VCaP (cell line): ENCODE results near the gene PRDM10.

Source experiments
- H3K27ac ChIP-seq: fragments of 450-650 bp; 2 replicates; pipeline ENCODE4 v1.5.1; 2017
- TF ChIP-seq, protein P1 (sequence below): fragments of 450-650 bp; conservative IDR thresholded peaks from 2 replicates; pipeline ENCODE4 v1.5.1; 2017; ENCODE audit warnings: mild to moderate bottlenecking, moderate library complexity

Gene PRDM10

DNA sequence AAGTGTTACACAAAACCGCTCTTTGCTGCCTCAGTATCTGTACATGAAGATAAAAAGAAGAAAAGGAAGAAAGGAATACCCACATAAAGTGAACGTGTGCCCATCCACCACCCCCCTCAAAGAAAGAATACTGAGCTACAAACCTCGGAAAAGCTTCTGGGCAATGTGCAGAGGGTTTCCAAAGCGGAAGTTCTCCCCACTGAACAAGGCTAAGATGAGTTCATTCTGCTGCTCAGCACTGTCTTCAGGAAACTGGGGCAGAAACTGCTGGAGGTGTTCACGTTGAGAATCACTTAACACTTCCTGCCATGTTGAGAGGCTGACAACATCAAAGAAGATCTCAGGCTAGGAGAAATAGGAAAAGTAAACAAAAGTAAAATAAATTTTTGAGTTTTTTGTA lies 114.2 kb downstream of the PRDM10 start:
- no peak overlapping the region for H3K27ac ChIP-seq
- TF ChIP-seq, protein P1, sequence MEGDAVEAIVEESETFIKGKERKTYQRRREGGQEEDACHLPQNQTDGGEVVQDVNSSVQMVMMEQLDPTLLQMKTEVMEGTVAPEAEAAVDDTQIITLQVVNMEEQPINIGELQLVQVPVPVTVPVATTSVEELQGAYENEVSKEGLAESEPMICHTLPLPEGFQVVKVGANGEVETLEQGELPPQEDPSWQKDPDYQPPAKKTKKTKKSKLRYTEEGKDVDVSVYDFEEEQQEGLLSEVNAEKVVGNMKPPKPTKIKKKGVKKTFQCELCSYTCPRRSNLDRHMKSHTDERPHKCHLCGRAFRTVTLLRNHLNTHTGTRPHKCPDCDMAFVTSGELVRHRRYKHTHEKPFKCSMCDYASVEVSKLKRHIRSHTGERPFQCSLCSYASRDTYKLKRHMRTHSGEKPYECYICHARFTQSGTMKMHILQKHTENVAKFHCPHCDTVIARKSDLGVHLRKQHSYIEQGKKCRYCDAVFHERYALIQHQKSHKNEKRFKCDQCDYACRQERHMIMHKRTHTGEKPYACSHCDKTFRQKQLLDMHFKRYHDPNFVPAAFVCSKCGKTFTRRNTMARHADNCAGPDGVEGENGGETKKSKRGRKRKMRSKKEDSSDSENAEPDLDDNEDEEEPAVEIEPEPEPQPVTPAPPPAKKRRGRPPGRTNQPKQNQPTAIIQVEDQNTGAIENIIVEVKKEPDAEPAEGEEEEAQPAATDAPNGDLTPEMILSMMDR = no peak

DNA sequence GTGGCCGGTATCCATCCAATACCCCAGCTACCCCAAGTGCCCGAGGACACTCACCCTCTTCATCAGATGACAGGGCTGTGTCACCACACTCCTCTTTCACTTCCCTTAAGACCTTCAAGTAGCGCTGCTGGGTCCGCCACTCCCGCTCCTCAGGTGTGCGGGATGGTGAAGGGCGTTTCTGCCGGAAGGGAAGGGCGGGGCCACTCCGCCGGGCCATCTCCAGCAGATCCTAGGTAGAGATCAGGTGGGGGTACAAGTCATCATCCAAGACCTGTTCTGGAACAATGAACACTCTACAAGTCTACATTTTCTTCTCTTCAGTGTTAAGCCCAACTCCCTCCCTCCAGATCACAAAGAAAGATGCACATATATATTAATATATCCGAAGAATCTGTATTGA lies 117.3 kb downstream of the PRDM10 start:
- TF ChIP-seq, protein P1 = no peak
- no peak overlapping the region for H3K27ac ChIP-seq

DNA sequence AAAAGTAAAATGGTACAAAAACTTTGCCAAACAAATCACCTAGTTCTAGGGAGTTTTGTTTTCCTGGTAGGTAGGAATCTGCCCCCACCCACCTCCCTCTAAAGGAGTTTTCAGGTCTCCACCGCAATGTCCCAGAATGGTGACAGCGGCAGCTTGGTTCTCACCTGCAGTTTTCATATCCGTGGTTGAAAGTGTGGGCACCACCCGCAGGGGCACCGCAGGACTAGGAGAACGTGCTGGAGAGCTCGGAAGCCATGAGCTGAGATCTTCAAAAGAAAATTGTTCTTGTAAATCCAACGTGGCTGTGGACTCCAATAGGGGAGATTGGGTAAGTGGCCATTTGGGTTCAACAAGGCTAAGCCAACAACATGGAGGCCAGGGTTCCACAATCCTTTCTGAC lies 118.1 kb downstream of the PRDM10 start:
- no peak overlapping the region for H3K27ac ChIP-seq
- TF ChIP-seq, protein P1 = no peak

DNA sequence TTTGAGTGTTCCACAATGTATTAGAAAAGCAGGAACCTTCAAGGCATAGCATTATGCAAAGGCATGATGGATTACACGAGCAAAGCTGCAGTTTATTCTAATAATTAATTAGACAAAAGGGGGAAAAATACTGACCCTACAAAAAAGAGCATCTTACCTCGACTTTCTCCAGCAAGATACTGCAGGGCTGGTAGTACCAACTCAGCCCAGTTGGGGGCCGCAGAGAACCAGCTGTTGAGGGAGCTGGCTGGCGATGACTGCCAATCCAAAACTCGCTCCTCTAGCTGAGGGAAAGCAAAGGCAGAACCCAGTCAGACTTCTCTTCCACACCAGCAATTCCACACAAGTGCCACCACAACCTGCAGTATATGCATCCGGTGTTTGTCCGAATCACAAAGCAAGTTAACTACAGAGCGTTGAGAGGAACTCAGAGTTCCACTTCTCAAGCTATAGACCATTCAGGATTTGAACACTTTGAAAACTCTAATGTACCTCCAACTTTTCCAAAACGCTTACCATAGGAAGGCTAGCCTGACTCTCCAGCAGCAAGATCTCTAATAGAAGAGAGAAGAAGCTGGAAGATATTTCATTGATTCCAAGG lies 121.0 kb downstream of the PRDM10 start:
- no peak overlapping the region for H3K27ac ChIP-seq
- TF ChIP-seq, protein P1 = peak; percentile 85

DNA sequence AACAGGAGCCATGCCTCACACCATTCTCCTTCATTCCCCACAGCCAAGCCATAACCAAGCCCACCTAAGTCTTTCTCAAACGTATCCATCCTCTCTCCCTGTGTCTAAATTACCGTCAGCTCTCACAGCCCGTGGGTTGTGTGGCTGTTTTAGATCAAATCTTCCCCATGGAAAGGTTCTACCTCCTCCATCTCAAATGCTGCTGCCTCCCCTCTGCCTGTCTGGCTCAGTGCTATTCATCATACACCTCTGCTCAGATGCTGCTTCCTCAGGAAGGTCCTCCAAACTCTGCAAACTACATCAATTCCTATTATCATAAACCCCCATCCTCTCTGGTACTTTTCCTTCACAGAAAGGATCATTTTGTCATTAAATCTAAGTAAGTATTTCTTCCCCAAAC lies 122.3 kb downstream of the PRDM10 start:
- TF ChIP-seq, protein P1 = no peak
- H3K27ac ChIP-seq = no peak overlapping the region

DNA sequence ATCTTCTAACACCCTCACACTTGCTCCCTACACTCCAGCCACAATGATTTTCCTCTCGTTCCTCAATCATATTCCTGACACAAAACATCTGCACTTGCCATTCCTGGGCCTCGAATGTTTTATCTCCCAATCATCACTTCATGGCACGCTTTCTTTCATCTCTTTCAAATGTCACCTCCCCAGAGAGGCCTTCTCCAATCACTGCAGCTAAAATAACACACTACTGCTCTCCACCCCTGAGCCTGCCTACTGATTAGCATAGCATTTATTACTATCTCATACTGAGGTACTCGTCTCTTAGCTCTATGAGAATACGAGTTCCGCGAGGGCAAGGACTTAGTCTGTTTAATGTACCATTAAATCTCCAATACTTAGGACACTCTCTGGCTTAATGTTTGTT lies 130.7 kb downstream of the PRDM10 start:
- no peak overlapping the region for H3K27ac ChIP-seq
- TF ChIP-seq, protein P1 = no peak

DNA sequence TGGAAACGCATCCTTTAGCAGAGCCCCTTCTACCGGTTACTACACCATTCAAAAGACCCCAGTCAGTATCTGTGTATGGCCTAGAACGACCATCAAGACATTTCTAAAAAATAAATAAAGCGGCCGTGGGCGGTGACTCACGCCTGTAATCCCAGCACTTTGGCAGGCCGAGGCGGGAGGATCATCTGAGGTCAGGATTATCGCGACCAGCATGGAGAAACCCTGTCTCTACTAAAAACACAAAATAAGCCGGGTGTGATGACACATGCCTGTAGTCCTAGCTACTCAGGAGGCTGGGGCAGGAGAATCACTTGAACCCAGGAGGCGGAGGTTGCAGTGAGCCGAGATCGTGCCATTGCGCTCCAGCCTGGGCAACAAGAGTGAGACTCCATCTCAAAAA lies 134.0 kb downstream of the PRDM10 start:
- H3K27ac ChIP-seq = peak overlapping the region; percentile 92

DNA sequence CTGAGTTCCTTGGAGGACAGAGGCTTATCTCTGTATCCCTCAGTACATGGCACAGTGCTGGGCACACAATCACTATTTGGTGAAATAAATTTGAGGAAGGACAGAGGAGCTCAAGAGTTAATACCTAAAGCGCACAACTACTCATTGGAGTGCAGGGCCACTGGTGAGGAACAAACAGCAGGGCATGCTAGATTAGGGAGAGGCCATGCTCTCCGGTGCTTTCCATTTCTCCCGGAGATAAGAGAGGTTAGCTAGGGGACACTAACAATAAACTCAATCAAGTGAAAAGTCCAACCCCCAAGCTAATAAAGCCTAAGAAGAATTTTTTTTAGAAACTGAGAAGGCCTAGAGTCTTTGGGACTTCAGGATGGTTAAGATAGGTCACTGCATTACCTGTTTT lies 136.3 kb downstream of the PRDM10 start:
- TF ChIP-seq, protein P1 = no peak
- peak overlapping the region; percentile 92 for H3K27ac ChIP-seq
